NCI-H2196 (cell line): Measurements from ENCODE around the gene KIRREL3.
A peak's percentile ranks its signal among the peaks of the same experiment; 100 is the strongest.

Experiments
- DNase-seq: peaks from one replicate; lab custom pipeline; 2025; ENCODE audit not compliant: unreplicated experiment; lab: John Stamatoyannopoulos, UW

KIRREL3 gene

GRCh38 chr11:126546694-126547093, 453.9 kb downstream of the KIRREL3 start:
- no peak for DNase-seq

GRCh38 chr11:126546191-126546590, 454.4 kb downstream of the KIRREL3 start:
- DNase-seq, result no peak

- peak; percentile 37 for DNase-seq
Observed at GRCh38 chr11:126545057-126545555, 455.5 kb downstream of the KIRREL3 start.

- peak; percentile 72 for DNase-seq
Observed at GRCh38 chr11:126544108-126545056, 456.2 kb downstream of the KIRREL3 start.

GRCh38 chr11:126543691-126544090, 456.9 kb downstream of the KIRREL3 start:
- DNase-seq, result peak; percentile 42

GRCh38 chr11:126542334-126543015, 458.1 kb downstream of the KIRREL3 start:
- DNase-seq, result no peak

- peak; percentile 72 for DNase-seq
Observed at GRCh38 chr11:126538071-126538470, 462.5 kb downstream of the KIRREL3 start.

GRCh38 chr11:126537492-126537891, 463.1 kb downstream of the KIRREL3 start:
- DNase-seq, result no peak

GRCh38 chr11:126534141-126534805, 466.3 kb downstream of the KIRREL3 start:
- DNase-seq, result no peak

GRCh38 chr11:126533560-126533959, 467.0 kb downstream of the KIRREL3 start:
- no peak for DNase-seq

GRCh38 chr11:126530416-126530815, 470.2 kb downstream of the KIRREL3 start:
- no peak for DNase-seq

GRCh38 chr11:126529037-126529436, 471.5 kb downstream of the KIRREL3 start:
- no peak for DNase-seq

- DNase-seq, result no peak
Observed at GRCh38 chr11:126528075-126528474, 472.5 kb downstream of the KIRREL3 start.

- no peak for DNase-seq
Observed at GRCh38 chr11:126527651-126528050, 472.9 kb downstream of the KIRREL3 start.

GRCh38 chr11:126526471-126526870, 474.1 kb downstream of the KIRREL3 start:
- no peak for DNase-seq

GRCh38 chr11:126525702-126526101, 474.9 kb downstream of the KIRREL3 start:
- DNase-seq, result no peak

- DNase-seq, result no peak
Observed at GRCh38 chr11:126525216-126525615, 475.4 kb downstream of the KIRREL3 start.

- no peak for DNase-seq
Observed at GRCh38 chr11:126523441-126524205, 476.9 kb downstream of the KIRREL3 start.

GRCh38 chr11:126522606-126523005, 478.0 kb downstream of the KIRREL3 start:
- no peak for DNase-seq

- DNase-seq, result no peak
Observed at GRCh38 chr11:126522152-126522551, 478.4 kb downstream of the KIRREL3 start.

- no peak for DNase-seq
Observed at GRCh38 chr11:126521196-126521595, 479.4 kb downstream of the KIRREL3 start.
